Tibial nerve (tissue), 4 donors: ENCODE data around the gene JPH4. TPM values are rescaled to one million over a fixed set of nuclear protein-coding genes. Genes with fewer than 3 reads are reported as not detected.

Experiments used
- DNase-seq, 2 donors: peaks; one replicate each; pipeline ENCODE4 v3.0.0-alpha.2; 2019; ENCODE audit warnings: low spot score in 2 of 2
- H3K27ac ChIP-seq, 4 donors: fragments of 200-600 bp; sonication (generic) in 3 of 4; one replicate each; pipeline ENCODE4 v1.5.1; 2017 to 2019; ENCODE audit warnings: mild to moderate bottlenecking in 1 of 4
- H3K27me3 ChIP-seq, 2 donors: fragments of 200-600 bp; sonication (generic) in 1 of 2; one replicate each; pipeline versions ENCODE4 v1.5.1 to v1.6.0; 2017 to 2019
- H3K36me3 ChIP-seq, 3 donors: fragments of 200-600 bp; sonication (generic); one replicate each; pipeline ENCODE4 v1.5.1; 2018 to 2019
- H3K4me1 ChIP-seq, 4 donors: fragments of 200-600 bp; sonication (generic) in 3 of 4; one replicate each; pipeline ENCODE4 v1.5.1; 2017 to 2019
- H3K4me3 ChIP-seq, 4 donors: fragments of 200-600 bp; sonication (generic) in 3 of 4; one replicate each; pipeline ENCODE4 v1.5.1; 2017 to 2019; ENCODE audit warnings: mild to moderate bottlenecking in 1 of 4, moderate library complexity in 1 of 4
- H3K9me3 ChIP-seq, 4 donors: fragments of 200-600 bp; sonication (generic) in 3 of 4; one replicate each; pipeline ENCODE4 v1.5.1; 2017 to 2019
- CTCF ChIP-seq, 5 experiments: fragments of 200-600 bp in 3 of 5; fragments of 450-650 bp in 2 of 5; sonication (generic) in 3 of 5; IDR thresholded peaks; one replicate each; pipeline ENCODE4 v1.5.1; 2016 to 2019; ENCODE audit warnings: antibody characterized with exemption in 5 of 5, mild to moderate bottlenecking in 3 of 5, moderate library complexity in 2 of 5
- EP300 ChIP-seq, 2 donors: sonication (generic); formaldehyde crosslinking; IDR thresholded peaks; one replicate each; pipeline ENCODE4 v1.6.1; 2017; ENCODE audit warnings: antibody characterized with exemption in 2 of 2, mild to moderate bottlenecking in 1 of 2
- POLR2A ChIP-seq, 2 donors: fragments of 450-650 bp; IDR thresholded peaks; one replicate each; pipeline ENCODE4 v1.6.1; 2017; ENCODE audit warnings: antibody characterized with exemption in 2 of 2, mild to moderate bottlenecking in 2 of 2, moderate library complexity in 2 of 2
- WGBS, 2 donors: methylation state at CpG; one replicate each; pipeline ENCODE4 v1.1.5; 2018; 5-methylcytosine and 5-hydroxymethylcytosine counted together
- total RNA-seq, 4 donors: library from RNA; depleted of rRNA; stranded (reverse); fragments of >200 nt; gene quantifications; one replicate each; pipeline ENCODE4 v1.1.0, GENCODE V29; 2016

JPH4 gene
- total RNA-seq, 4 donors from 2014 or later: 1.2 to 2.9 (median 2.2) TPM

GRCh38 chr14:23550131-23550811 lies 28.3 kb downstream of the JPH4 start:
- DNase-seq: no peak
- 36 to 39% methylated on average over 12 of the region's 12 CpGs for WGBS, 2 donors
- Histone ChIP-seq H3K36me3 (no peaks in the 10 kb centered on the region), H3K4me1 (peaks cover 0 to 35% (median 6%) of the 10 kb centered on the region in 4 donors), H3K9me3 (no peaks in the 10 kb centered on the region), H3K27ac (peak overlapping the region in 2 of 4 donors; percentile 47 to 76), H3K27me3 (no peaks in the 10 kb centered on the region), H3K4me3 (peak overlapping the region; percentile 35 to 70 (median 52))
- no peak for TF ChIP-seq EP300 (IDR thresholded peaks at IDR 0.05)
- TF ChIP-seq POLR2A (IDR thresholded peaks at IDR 0.05): no peak
- no peak for TF ChIP-seq CTCF (IDR thresholded peaks at IDR 0.05)

- peaks cover 0 to 36% (median 5%) of the 10 kb centered on the region in 4 donors for H3K4me1 ChIP-seq
- WGBS, 2 donors: 51 to 54% methylated on average over 18 of the region's 18 CpGs
- no peaks in the 10 kb centered on the region for H3K27me3 ChIP-seq
- H3K9me3 ChIP-seq: no peaks in the 10 kb centered on the region
- H3K36me3 ChIP-seq: no peaks in the 10 kb centered on the region
- no peak for TF ChIP-seq EP300 (IDR thresholded peaks at IDR 0.05)
- no peak for TF ChIP-seq POLR2A (IDR thresholded peaks at IDR 0.05)
- TF ChIP-seq CTCF (IDR thresholded peaks at IDR 0.05): no peak
- DNase-seq: no peak
- H3K4me3 ChIP-seq: no peak overlapping the region
- H3K27ac ChIP-seq: peak overlapping the region in 2 of 4 donors; percentile 47 to 57
Observed at GRCh38 chr14:23548351-23549318, 30.0 kb downstream of the JPH4 start.

- no peak for TF ChIP-seq POLR2A (IDR thresholded peaks at IDR 0.05)
- TF ChIP-seq CTCF (IDR thresholded peaks at IDR 0.05): no peak
- TF ChIP-seq EP300 (IDR thresholded peaks at IDR 0.05): no peak
- Histone ChIP-seq H3K4me1 (peaks cover 0 to 36% (median 5%) of the 10 kb centered on the region in 4 donors), H3K4me3 (no peak overlapping the region), H3K27ac (peak overlapping the region in 2 of 4 donors; percentile 47 to 57), H3K9me3 (no peaks in the 10 kb centered on the region), H3K27me3 (no peaks in the 10 kb centered on the region), H3K36me3 (no peaks in the 10 kb centered on the region)
- DNase-seq: no peak
- WGBS, 2 donors: 53 to 58% methylated on average over 2 of the region's 2 CpGs
Observed at GRCh38 chr14:23547924-23548323, 30.7 kb downstream of the JPH4 start.

GRCh38 chr14:23546450-23547035 lies 32.0 kb downstream of the JPH4 start:
- H3K27me3 ChIP-seq: no peaks in the 10 kb centered on the region
- no peak for TF ChIP-seq EP300 (IDR thresholded peaks at IDR 0.05)
- no peak for TF ChIP-seq POLR2A (IDR thresholded peaks at IDR 0.05)
- no peak for TF ChIP-seq CTCF (IDR thresholded peaks at IDR 0.05)
- peaks cover 0 to 30% (median 0%) of the 10 kb centered on the region in 4 donors for H3K4me1 ChIP-seq
- 73 to 83% methylated on average over 10 of the region's 10 CpGs for WGBS, 2 donors
- peak overlapping the region in 1 of 4 donors; percentile 12 for H3K27ac ChIP-seq
- H3K9me3 ChIP-seq: no peaks in the 10 kb centered on the region
- no peak overlapping the region for H3K4me3 ChIP-seq
- H3K36me3 ChIP-seq: no peaks in the 10 kb centered on the region
- no peak for DNase-seq
